Limb (tissue), 2 donors: ENCODE results near the gene IQSEC1.
A peak's percentile ranks its signal among the peaks of the same experiment; 100 is the strongest.

Source experiments
- DNase-seq, 2 donors: peaks; one replicate each; pipeline ENCODE4 v3.0.0-alpha.2; 2016; ENCODE audit errors: extremely low spot score in 2 of 2

IQSEC1 gene

DNA sequence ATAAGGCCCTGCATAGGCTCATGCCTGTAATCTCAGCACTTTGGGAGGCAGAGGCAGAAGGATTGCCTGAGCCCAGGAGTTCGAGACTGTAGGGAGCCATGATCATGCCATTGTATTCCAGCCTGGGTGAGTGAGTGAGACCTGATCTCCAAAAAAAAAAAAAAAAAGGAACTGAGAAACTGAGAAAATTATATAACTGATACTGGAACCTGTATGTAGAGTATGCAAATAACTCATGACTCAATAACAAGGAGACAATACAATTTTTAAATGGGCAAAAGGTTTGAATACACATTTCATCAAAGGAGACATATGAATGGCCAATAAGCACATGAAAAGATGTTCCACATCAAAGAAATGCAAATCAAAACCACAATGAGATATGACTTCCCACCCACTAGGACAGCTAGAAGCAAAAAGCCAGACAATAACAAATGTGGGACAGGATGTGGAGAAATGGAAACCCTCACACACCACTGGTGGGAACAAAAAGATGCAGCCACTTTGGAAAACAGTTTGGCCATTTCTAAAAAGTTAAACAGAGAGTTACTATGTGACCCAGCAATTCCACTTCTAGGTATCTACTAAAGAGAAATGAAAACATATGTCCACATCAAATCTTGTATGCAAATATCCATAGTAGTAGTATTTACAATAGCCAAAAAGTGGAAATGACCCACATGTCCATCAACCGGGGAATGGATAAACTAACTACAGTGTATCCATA lies 70.7 kb downstream of the IQSEC1 start:
- no peak for DNase-seq

DNA sequence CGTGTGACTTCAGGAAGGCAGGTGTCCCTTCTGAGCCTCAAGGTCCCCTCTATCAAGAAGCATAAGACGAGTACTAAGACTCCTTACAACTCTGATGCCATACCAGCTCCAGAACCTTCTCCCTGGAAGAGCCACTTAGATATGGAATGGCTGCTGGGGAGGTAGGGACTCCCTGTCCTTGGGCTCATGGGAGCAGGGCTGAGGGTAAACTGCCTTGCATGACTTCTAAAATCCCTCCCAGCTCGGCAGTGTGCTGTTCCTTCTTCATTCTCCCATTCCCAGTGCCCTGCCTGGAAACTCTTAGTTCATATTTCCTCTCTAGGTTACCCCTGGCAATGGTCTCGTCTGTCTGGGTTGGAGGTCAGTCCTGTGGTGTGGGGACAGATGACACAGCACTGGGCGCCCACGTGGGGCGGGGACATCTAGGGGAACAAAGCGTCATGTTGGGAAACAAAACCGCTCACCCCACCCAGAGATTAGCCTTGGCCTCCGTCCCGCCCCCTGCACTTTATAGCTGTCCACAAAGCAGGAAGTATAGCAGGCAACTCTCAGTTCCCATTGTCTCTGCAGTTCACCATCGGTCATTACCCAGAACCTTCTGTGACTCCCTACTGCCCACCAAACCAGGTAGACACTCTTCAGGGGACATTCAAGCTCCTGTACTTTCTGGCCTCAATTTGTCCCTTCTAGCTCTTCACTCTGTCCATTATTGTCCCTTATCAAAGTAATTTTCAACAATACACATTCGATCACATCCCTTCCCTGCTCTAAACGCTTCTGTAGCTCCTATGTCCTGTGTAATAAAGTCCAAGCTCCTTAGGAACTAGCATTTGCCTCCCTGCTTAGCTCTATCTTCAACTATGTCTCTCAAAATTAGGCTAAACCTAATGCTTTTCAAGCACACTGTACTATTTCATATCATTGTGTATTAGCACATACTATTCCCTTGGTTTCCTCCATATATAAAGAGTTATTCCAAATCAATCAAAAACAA lies 73.8 kb downstream of the IQSEC1 start:
- peak in 1 of 2 donors; percentile 31 for DNase-seq

DNA sequence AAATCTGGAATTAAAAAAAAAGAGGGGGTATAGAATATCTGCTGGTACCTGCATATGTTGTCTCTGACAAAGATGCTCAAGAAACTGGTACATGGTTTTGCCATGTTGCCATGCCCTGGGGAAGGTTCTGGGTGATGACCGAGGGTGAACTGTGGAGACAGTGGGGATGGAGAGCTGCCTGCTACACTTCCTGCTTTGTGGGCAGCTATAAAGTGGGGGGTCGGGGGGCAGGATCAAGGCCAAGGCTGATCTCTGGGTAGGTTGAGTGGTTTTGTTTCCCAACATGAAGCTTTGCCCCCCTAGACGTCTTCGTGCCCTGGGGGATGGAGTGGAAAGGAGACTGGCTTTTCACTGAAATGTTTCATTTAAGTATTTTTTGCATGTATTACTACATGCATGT lies 74.6 kb downstream of the IQSEC1 start:
- DNase-seq = no peak

DNA sequence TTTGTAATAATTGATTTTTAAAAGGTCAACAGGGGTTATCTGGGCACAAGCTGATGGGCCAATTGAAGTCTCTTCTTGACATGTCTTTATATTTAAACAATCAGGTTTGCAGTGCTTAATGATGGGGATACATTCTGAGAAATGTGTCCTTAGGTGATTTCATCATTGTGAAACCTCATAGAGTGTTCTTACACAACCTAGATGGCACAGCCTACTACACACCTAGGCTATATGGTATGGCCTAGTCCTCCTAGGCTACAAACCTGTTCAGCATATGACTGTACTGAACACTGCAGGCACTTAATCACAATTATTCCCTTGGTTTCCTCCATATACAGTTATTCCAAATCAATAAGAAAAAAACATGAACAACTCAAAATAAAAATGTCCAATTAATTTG lies 75.8 kb downstream of the IQSEC1 start:
- no peak for DNase-seq

DNA sequence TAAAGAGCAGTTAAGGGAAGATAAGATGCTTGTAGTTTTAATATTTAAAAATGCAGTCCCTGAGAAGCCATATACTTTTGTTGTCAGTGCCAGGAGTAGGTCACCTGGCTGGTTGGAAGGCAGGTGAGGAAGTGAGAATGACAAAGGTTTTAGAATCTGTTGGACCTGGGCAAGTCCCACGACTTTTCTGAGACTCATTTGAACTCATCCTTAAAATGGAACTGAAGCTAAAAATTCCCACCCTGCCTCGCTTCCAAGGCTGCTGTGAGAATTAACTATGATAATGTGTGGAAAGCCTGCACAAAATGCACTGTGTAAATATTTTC lies 77.1 kb downstream of the IQSEC1 start:
- DNase-seq = no peak

DNA sequence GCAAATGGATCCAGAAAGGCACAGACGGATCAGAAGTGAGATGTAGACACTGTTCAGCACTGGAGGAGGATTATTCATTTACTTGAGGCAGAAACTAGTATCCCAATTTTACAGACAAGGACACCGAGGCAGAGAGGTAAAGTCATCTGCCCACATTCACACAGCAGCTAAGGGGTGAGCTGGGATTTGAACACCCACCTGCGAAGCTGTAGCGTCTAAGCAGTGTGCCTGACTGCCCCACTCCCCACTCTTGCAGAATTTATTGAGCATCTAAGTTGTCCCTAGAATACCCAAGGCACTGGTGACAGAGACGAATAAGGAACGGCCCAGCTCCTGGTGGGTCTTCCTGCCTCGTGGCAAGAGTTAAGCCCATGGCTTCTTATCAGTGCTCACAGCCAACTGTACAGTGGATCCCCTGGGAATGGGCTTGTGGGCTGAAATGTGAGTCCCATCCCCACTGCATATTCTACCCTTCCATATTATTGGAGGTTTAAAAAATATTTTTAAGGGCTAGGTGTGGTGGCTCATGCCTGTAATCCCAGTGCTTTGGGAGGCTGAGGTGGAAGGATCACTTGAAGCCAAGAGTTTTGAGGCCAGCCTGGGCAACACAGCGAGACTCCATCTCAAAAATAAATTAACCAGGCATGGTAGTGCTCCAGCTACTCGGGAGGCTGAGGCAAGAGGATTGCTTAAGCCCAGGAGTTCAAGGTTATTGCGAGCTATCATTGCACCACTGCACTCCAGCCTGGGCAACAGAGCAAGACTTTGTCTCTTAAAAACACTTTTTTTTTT lies 77.6 kb downstream of the IQSEC1 start:
- no peak for DNase-seq

DNA sequence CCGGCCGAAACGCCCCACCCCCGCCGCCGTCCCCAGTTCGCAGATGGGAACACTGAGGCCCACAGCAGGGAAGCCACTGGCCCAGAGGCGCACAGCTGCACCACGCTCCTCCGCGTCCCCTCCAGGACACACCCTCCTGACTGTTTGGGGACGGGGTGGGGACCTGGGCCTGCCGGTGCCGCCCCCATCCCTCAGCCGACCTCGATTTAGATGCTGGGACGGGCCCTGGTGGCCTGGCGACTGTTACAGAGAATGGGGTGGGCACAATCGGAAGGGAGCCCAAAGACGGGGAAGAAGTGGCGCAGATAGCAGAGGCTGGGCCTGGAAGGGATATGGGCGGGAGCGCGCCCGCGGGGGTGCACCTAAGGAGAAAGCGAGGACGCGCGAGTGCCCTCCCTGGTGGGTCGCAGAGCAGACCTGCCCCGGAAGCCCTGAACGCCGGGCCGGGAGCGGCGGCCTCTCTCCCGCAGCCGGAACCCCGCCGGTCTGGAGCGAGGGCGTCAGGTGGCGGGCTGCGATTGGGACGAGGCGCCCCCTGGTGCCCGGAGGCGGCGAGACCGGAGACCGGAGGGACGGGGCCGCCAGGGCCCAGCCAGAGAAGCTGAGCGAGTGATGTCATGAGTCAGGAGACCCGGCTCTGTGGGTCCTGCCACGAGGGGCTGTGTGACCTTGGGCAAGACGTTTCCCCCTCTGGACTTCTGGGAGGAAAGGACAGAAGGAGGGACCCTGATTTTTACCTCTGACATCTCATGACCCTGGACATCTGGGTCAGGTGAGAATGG lies 78.4 kb downstream of the IQSEC1 start:
- DNase-seq = peak; percentile 54 to 92

DNA sequence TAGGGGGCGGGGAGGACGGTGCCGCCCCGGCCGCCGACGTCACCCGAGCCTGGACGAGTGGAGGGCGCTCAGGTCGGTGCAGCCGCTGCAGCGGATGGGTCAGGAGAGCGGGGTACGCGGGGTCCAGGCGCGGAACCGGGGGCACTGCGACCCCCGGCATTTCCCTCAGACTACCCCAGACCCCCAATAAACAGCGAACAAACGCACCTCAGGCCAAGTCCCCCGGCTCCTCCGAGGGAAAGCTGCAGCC lies 78.9 kb downstream of the IQSEC1 start:
- DNase-seq = peak in 1 of 2 donors; percentile 62

DNA sequence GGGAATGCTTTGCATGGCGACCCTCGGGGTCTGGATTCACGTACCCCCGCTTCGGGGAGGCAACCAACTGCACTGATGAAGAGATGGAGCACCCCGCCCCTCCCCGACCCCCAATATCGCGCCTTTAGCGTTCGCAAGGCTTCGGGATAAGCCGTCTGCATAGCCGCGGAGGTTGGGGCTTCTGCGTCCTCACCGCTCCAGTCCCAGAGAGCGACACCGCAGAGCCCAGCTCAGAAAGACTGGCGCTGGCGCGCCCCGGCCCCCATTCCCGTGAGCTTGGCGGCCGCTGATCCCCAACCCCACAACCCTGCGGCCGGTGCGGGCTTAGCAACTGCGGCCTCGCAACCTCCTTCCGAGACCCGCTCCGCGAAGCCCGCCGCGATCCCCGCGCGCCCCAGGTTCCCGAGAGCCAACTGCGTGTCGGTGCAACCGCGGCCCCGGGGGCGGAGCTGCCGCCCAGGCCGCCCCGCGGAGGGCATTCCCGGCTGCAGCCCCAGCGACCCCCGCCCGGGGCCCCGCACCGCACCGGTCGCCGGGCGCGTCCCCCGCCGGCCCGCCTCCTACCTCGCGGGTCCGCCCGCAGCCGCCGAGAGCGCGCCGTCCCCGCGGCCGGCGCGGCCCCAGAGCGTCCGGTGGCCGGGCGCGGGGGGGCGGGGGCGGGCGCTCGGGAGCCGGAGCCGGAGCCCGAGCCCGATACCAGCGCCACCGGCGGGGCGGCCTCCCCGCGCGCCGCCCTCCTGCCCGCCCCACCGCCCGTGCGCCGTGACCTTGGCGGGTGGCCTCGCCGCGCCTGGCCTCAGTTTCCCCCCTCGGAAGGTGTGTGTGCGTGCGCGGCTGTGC lies 79.5 kb downstream of the IQSEC1 start:
- peak in 1 of 2 donors; percentile 65 for DNase-seq

DNA sequence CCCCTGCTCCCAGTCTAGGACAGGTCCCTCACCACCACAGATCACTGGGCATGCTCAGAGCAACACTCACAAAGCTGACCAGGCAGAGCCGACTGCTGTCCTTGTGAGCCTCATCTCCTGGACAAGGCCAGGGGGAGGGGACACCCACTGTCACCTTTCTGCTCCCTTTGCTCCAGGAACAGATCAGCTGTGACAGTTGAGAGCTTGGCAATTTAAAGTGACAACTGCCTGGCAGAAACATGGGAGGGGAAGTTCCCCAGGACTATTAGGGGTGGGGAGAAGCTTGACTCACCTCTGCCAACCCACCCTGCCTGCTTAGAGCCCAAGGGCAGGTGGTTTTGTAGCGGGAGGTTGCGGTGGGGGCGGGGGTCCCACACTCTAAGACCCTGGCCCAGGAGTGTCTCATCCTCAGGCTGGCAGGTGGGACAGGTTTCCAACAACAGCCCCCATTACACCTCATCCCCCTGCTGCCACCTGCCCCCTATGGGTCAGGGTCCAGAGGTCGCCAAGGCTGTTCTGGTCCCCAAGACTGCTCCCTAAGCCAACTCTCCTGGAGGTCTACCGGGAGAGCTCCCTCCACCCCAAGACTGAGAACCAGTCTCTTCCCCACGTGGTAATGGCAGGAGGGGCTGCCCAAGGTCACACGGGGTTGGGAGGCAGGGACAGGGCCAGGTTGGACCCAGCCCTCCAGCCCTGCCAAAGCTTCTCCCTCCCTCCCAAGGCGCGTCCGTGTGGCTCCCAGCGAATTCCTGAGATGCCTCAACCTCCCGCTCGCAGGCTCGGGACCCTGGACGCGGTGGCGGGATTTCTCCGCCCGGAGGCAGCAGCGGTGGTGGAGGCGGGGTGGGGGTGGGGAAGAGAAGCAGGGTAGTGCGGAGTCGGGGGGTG lies 80.4 kb downstream of the IQSEC1 start:
- peak in 1 of 2 donors; percentile 65 for DNase-seq

DNA sequence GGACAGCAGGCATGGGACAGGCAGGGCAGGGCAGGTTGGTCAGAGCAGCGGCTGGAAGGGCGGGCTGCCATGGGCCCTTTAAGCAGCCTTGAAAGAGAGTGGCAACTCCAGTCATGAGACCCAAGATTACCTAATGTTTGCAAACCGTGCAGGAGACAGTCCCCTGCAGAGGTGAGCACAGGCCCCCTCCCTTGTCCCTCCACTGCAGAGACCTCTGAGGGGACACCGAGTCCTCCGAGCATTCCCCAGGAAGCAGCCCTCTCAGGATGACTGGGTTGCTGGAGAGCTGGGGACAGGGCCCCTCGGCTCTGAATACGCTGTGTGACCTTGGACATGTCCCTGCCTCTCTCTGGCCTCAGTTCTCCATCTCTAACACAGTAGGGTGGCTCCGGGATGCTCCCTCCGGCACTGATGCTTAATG lies 81.4 kb downstream of the IQSEC1 start:
- DNase-seq = no peak

DNA sequence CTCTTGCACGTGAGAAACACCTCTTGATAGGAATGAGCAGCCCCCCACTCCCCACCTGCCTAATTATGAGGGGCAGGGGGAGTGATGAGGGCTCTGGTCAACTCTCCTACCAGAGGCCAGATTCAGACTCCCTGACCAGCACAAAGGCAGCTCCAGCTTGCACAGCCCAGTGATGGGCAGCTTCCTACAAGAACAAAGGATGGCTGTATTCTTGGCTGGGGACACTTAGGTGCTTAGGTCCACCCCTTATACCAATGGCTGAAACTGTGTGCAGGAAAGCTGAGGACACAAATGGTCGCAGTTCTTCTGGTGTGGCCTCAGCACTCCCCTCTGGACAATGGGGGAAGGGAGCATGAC lies 81.8 kb downstream of the IQSEC1 start:
- DNase-seq = no peak

DNA sequence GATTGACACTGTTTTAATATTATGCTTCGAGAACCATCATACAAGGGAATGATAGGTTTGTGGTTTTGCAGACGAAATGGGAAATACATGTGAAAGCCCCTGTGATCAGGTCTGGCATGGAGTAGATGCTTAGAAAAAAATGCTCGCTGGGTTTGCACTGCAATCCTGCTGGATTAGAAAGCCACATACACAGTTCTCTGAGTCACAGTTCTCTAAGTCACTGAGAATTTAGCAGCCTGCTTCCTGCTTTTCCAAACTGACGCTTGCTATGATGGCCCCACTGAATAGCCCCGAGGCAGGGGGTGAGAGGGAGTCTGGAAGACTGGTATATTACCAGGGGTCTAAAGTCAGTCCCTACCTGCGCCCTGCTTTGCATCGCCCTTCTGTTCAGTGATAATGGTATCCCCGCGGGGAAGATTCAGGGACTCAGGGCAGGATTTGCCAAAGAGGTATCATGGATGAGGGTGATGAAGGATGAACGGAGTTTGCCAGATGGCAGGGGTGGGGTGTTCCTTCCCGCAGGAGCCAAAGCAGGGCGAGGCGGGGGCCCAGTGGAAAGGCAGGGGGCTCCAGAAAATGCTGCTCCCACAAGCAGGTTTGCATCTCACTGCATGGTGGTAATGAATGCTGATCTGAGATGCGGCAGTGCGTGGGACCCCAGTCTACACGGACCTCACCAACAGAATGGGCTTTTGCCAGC lies 82.3 kb downstream of the IQSEC1 start:
- no peak for DNase-seq

DNA sequence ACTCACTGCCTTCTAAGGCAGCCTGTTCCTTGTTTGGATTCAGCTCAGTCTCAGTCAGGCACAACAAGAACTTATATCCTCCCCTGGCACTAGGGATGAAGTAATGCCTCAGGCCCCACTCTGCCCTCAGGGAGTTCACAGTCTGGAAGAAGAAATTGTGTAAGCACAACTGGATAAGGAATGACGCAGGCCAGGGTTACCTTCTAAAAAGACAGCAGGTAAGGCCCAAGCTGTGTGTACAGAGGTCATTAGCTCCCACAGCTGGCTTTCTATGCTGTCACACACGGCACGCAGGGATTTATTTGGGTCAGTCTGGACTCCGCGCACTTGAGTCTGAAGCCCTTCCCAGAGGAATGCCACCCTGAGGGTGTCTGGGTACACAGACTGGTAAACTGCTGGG lies 82.9 kb downstream of the IQSEC1 start:
- no peak for DNase-seq

DNA sequence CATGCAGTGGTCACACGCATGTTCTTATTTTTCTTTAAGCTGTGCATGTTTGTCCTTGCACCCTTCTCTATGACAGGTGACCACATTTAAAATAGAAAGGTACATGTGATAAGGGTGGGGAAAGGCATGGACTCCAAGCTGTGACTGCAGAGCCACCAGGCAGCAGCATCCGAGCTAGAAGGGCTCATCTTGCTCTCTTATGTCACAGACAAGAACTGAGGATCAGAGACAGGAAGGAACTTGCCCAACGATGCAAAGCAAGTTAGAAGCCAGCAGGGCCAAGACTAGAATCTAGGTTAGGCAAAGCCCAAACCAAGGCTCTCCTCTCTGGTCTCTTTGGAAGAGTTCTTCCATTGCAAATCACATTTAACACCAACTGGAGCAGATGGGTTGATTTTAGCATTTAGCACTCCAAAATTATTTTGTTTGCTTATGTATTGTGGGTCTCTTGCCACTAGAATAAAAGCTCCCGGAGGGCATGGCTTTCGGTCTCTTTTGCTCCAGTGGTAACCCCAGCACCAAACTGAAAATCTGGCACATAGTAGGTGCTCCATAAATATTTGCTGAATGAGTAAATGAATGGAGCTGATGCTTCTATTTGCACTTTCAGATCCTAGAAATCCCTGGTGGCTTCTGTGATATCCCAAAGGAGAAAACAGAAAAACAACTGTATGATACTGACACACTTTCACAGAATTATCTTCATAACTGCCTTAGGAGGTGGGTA lies 84.3 kb downstream of the IQSEC1 start:
- no peak for DNase-seq

DNA sequence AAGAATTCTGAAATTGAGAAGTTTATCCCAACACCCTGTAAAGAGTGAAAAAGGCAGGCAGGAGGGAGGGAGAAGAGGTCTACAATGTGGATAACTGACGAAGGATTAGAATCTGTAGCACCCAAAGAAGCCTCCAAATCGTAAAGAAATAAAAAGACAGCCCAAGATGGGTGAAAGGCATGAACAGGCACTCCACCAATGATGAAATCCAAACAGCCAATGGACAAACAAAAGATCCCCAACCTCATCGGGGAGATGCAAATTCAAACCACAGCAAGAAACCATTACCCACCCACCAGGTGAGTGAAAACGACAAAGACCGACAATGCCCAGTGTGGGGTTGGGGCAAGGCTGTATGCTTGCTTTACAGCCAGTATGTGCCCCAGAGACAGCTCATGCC lies 85.6 kb downstream of the IQSEC1 start:
- no peak for DNase-seq

DNA sequence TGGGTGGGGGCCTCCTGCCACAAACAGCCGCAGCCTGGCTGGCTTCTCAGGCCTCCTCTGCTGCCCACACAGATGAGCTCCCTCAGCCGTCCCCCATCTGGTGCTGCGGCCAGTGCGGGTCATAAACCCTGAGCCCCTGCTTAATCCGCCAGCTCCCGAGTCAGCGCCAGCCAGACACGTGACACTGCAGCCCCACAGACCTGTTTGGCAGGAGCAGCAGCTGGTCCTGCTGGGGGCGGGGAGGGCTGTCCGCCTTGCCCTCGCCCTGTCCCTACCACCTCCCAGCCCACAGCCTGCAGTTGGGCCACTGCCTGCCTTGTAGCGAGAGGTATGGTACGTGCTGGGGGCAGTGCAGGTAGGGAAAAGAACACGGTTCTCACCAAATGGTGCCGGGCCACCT lies 86.2 kb downstream of the IQSEC1 start:
- DNase-seq = no peak

DNA sequence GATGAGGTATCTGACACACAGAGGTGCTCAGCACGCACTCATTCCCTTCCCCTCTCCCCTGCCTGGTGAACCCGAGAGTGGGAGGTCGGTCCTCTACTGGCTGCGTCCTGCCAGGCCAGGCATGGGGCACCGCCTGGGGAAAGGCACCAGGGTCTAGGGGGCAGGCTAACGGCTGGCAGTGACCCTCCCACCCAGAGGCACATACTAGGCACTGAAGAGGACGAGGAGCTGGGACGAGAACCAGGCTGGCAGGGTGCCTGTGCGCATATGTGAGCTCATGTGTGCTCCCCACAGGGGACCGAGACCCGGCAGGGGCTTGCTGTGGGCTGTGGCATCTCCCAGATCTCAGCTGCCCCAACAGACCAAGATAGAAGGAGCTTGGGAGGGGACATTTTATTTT lies 86.7 kb downstream of the IQSEC1 start:
- DNase-seq = no peak
